ENCODE measurements around the gene CEACAM3.
"Not testable (repeated sequence)": the region's sequence is repeated elsewhere in the genome, so short reads cannot be mapped to it uniquely, and the experiment has no call there.

Gene CEACAM3

GRCh38 chr19:41784743-41785142 is 11.6 kb upstream of the CEACAM3 start:
- Histone ChIP-seq H3K4me3 (ENCODE audit: low read depth in 1 of 2, low read length in 1 of 2) (peak overlapping the region; percentile 45 to 54), H3K27me3 (no peaks in the 10 kb centered on the region), H3K9me3 (no peaks in the 10 kb centered on the region), H3K4me1 (ENCODE audit: control insufficient read depth in 1 of 2, insufficient read depth in 1 of 2, low read depth in 1 of 2, low read length in 1 of 2) (peaks cover 41 to 45% of the 10 kb centered on the region in 2 experiments), H3K36me3 (no peaks in the 10 kb centered on the region), H3K27ac (peak overlapping the region; percentile 79)
- peak; percentile 17 for TF ChIP-seq CTCF (IDR thresholded peaks at IDR 0.05)

- TF ChIP-seq CTCF (IDR thresholded peaks at IDR 0.05): peak; percentile 89
- Histone ChIP-seq H3K27ac (peak overlapping the region; percentile 79), H3K4me1 (ENCODE audit: control insufficient read depth in 1 of 2, insufficient read depth in 1 of 2, low read depth in 1 of 2, low read length in 1 of 2) (peaks cover 41 to 45% of the 10 kb centered on the region in 2 experiments), H3K27me3 (no peaks in the 10 kb centered on the region), H3K36me3 (no peaks in the 10 kb centered on the region), H3K9me3 (no peaks in the 10 kb centered on the region), H3K4me3 (ENCODE audit: low read depth in 1 of 2, low read length in 1 of 2) (peak overlapping the region; percentile 45 to 54)
Observed at GRCh38 chr19:41785653-41786052, 10.7 kb upstream of the CEACAM3 start.

- Histone ChIP-seq H3K4me3 (ENCODE audit: low read depth in 1 of 2, low read length in 1 of 2) (no peak overlapping the region), H3K4me1 (ENCODE audit: control insufficient read depth in 1 of 2, insufficient read depth in 1 of 2, low read depth in 1 of 2, low read length in 1 of 2) (peaks cover 41 to 45% of the 10 kb centered on the region in 2 experiments), H3K27me3 (no peaks in the 10 kb centered on the region), H3K9me3 (no peaks in the 10 kb centered on the region), H3K27ac (peak overlapping the region; percentile 79), H3K36me3 (no peaks in the 10 kb centered on the region)
- no peak for TF ChIP-seq CTCF (IDR thresholded peaks at IDR 0.05)
Observed at GRCh38 chr19:41787055-41787454, 9.3 kb upstream of the CEACAM3 start.

- H3K27me3 ChIP-seq; H3K36me3 ChIP-seq; H3K9me3 ChIP-seq; H3K4me3 ChIP-seq (ENCODE audit: low read depth in 1 of 2, low read length in 1 of 2); H3K27ac ChIP-seq: not testable (repeated sequence)
- H3K4me1 ChIP-seq (ENCODE audit: control insufficient read depth in 1 of 2, insufficient read depth in 1 of 2, low read depth in 1 of 2, low read length in 1 of 2): peaks cover 45 to 51% of the 10 kb centered on the region in 2 experiments
Observed at GRCh38 chr19:41788518-41788917, 7.9 kb upstream of the CEACAM3 start.

GRCh38 chr19:41789053-41789452 is 7.3 kb upstream of the CEACAM3 start:
- not testable (repeated sequence) for H3K27me3 ChIP-seq, H3K36me3 ChIP-seq

GRCh38 chr19:41792513-41793413 is 3.6 kb upstream of the CEACAM3 start:
- no peak overlapping the region for H3K4me3 ChIP-seq (ENCODE audit: low read depth in 1 of 2, low read length in 1 of 2)
- H3K27ac ChIP-seq: no peak overlapping the region
- TF ChIP-seq CTCF (IDR thresholded peaks at IDR 0.05): peak; percentile 90
- H3K27me3 ChIP-seq: no peaks in the 10 kb centered on the region
- peaks cover 5% of the 10 kb centered on the region for H3K36me3 ChIP-seq
- no peaks in the 10 kb centered on the region for H3K9me3 ChIP-seq
- H3K4me1 ChIP-seq (ENCODE audit: control insufficient read depth in 1 of 2, insufficient read depth in 1 of 2, low read depth in 1 of 2, low read length in 1 of 2): peaks cover 42 to 47% of the 10 kb centered on the region in 2 experiments

More at GRCh38 chr19:41789053-41789452, 7.3 kb upstream of the CEACAM3 start:
- not testable (repeated sequence) for H3K9me3 ChIP-seq; H3K27ac ChIP-seq; H3K4me3 ChIP-seq (ENCODE audit: low read depth in 1 of 2, low read length in 1 of 2)
- peaks cover 41 to 52% of the 10 kb centered on the region in 2 experiments for H3K4me1 ChIP-seq (ENCODE audit: control insufficient read depth in 1 of 2, insufficient read depth in 1 of 2, low read depth in 1 of 2, low read length in 1 of 2)
